HepG2 (cell line): ENCODE data around the gene SPTBN4. TPM values are rescaled to one million over a fixed set of nuclear protein-coding genes. Genes with fewer than 3 reads are reported as not detected.

ENCODE experiments used
- CHD2 ChIP-seq: IDR thresholded peaks from 2 replicates; pipeline ENCODE4 v1.6.1; 2011; ENCODE audit warnings: low read depth, low read length, improper control_type of control experiment
- ELF3 ChIP-seq: IDR thresholded peaks from 2 replicates; pipeline ENCODE4 v1.6.1; 2016; ENCODE audit warnings: missing genetic modification reagents, missing compliant biosample characterization
- HMGXB3 ChIP-seq: sonication (generic); formaldehyde crosslinking; IDR thresholded peaks from 2 replicates; pipeline ENCODE4 v1.4.0; 2020; ENCODE audit warnings: missing genetic modification reagents, borderline replicate concordance
- KDM5B ChIP-seq: sonication (generic); formaldehyde crosslinking; IDR thresholded peaks from 2 replicates; pipeline ENCODE4 v1.4.0; 2020; ENCODE audit warnings: missing genetic modification reagents, mild to moderate bottlenecking, borderline replicate concordance
- NFAT5 ChIP-seq: sonication (generic); formaldehyde crosslinking; IDR thresholded peaks from 2 replicates; pipeline ENCODE4 v1.4.0; 2020; ENCODE audit warnings: missing genetic modification reagents
- RFX1 ChIP-seq: fragments of 450-650 bp; IDR thresholded peaks from 2 replicates; pipeline ENCODE4 v1.6.1; 2017
- SP4 ChIP-seq: sonication (generic); formaldehyde crosslinking; IDR thresholded peaks from 2 replicates; pipeline ENCODE4 v1.8.1; 2023; ENCODE audit warnings: mild to moderate bottlenecking, missing genetic modification reagents
- polyA plus RNA-seq, 8 experiments: library from polyadenylated mRNA; depleted of rRNA in 3 of 8; stranded (reverse) in 7 of 8; unstranded in 1 of 8; fragments of >200 nt; fragmentation: Illumina TruSeq in 4 of 8; extraction: Trizol in 4 of 8; gene quantifications; 2 replicates each; pipeline versions ENCODE4 v1.2.1 to v1.2.3, GENCODE V29; 2011 to 2016; ENCODE audit warnings: low read depth in 4 of 8, missing spikeins in 1 of 8, mixed read lengths in 1 of 8; ENCODE audit not compliant: insufficient read depth in 1 of 8
- total RNA-seq, 5 experiments: library from RNA; depleted of rRNA; stranded (reverse); fragments of >200 nt; fragmentation: Illumina TruSeq; extraction: Trizol; gene quantifications; 2 replicates each; pipeline ENCODE4 v1.2.3, GENCODE V29; 2016; ENCODE audit warnings: low read depth in 1 of 5
- TF ChIP-seq, protein P1 (sequence below): sonication (generic); formaldehyde crosslinking; IDR thresholded peaks from 2 replicates; pipeline ENCODE4 v1.9.0; 2021; ENCODE audit warnings: mild to moderate bottlenecking, missing genetic modification reagents
- TF ChIP-seq, protein P2 (sequence below): sonication (generic); formaldehyde crosslinking; IDR thresholded peaks from 2 replicates; pipeline ENCODE4 v1.5.0; 2020; ENCODE audit warnings: mild to moderate bottlenecking, missing genetic modification reagents

SPTBN4 gene
- total and polyA plus RNA-seq, 2 of the 13 experiments (the other 11 are each of a cell fraction or from before 2014, with no cell fraction given) = 0.11 TPM

DNA sequence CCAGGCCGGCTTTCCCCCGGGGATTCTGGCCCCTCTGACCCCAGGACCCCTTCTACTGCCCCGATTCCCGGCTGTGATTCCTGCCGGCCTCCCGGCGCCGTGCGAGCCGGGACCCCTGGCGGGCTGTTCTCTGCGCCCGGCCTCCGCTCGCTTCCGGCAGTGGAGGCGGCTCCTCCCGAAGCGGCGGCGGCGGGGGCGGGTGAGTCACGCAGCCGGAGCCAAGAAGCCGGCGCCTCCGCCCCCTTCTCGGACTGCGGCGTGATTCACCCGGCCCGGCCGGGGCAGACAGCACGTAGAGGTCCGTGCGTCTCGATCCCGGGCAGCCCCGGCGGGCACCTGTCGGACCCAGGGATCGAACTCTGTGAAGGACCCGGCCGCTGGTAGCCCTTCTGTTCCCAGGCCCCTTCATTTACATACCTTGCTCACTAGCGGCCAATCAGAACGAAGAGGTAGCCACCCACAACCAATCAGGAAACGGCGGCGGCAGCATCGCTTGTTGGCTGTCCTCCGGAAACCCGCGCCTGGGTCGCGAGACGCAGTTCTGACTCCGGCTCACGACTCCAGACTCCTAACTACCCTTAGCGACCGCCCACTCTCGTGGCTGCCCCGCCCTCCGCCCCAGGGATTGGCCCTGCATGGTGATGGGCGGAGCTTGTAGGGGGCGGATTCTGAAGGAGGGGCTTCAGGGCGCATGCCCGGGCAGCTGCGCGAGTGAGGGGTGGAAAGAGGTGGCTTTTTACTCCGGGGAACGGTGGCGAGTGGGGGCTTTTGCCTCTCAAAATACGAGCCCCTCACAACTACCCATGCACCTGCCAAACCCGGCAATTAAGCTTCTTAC is 41.1 kb upstream of the SPTBN4 start, which contains the start of gene SERTAD1 (continued):
- no peak for TF ChIP-seq HMGXB3
- TF ChIP-seq RFX1 = peak; percentile 53; the same call in 1 of the 2 replicates
- TF ChIP-seq KDM5B = peak; percentile 59
- peak; percentile 54; the same call in 1 of the 2 replicates for TF ChIP-seq CHD2
- TF ChIP-seq SP4 (CRISPR knock-in tag) = peak; percentile 97
- TF ChIP-seq NFAT5 (CRISPR knock-in tag) = no peak
- peak; percentile 62; the same call in 1 of the 2 replicates for TF ChIP-seq ELF3
- TF ChIP-seq, protein P1, sequence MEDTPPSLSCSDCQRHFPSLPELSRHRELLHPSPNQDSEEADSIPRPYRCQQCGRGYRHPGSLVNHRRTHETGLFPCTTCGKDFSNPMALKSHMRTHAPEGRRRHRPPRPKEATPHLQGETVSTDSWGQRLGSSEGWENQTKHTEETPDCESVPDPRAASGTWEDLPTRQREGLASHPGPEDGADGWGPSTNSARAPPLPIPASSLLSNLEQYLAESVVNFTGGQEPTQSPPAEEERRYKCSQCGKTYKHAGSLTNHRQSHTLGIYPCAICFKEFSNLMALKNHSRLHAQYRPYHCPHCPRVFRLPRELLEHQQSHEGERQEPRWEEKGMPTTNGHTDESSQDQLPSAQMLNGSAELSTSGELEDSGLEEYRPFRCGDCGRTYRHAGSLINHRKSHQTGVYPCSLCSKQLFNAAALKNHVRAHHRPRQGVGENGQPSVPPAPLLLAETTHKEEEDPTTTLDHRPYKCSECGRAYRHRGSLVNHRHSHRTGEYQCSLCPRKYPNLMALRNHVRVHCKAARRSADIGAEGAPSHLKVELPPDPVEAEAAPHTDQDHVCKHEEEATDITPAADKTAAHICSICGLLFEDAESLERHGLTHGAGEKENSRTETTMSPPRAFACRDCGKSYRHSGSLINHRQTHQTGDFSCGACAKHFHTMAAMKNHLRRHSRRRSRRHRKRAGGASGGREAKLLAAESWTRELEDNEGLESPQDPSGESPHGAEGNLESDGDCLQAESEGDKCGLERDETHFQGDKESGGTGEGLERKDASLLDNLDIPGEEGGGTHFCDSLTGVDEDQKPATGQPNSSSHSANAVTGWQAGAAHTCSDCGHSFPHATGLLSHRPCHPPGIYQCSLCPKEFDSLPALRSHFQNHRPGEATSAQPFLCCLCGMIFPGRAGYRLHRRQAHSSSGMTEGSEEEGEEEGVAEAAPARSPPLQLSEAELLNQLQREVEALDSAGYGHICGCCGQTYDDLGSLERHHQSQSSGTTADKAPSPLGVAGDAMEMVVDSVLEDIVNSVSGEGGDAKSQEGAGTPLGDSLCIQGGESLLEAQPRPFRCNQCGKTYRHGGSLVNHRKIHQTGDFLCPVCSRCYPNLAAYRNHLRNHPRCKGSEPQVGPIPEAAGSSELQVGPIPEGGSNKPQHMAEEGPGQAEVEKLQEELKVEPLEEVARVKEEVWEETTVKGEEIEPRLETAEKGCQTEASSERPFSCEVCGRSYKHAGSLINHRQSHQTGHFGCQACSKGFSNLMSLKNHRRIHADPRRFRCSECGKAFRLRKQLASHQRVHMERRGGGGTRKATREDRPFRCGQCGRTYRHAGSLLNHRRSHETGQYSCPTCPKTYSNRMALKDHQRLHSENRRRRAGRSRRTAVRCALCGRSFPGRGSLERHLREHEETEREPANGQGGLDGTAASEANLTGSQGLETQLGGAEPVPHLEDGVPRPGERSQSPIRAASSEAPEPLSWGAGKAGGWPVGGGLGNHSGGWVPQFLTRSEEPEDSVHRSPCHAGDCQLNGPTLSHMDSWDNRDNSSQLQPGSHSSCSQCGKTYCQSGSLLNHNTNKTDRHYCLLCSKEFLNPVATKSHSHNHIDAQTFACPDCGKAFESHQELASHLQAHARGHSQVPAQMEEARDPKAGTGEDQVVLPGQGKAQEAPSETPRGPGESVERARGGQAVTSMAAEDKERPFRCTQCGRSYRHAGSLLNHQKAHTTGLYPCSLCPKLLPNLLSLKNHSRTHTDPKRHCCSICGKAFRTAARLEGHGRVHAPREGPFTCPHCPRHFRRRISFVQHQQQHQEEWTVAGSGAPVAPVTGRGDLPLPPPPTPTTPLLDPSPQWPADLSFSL (CRISPR knock-in tag) = peak; percentile 70; the same call in 1 of the 2 replicates
- TF ChIP-seq, protein P2, sequence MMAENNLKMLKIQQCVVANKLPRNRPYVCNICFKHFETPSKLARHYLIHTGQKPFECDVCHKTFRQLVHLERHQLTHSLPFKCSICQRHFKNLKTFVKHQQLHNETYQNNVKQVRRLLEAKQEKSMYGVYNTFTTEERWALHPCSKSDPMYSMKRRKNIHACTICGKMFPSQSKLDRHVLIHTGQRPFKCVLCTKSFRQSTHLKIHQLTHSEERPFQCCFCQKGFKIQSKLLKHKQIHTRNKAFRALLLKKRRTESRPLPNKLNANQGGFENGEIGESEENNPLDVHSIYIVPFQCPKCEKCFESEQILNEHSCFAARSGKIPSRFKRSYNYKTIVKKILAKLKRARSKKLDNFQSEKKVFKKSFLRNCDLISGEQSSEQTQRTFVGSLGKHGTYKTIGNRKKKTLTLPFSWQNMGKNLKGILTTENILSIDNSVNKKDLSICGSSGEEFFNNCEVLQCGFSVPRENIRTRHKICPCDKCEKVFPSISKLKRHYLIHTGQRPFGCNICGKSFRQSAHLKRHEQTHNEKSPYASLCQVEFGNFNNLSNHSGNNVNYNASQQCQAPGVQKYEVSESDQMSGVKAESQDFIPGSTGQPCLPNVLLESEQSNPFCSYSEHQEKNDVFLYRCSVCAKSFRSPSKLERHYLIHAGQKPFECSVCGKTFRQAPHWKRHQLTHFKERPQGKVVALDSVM = peak; percentile 67; the same call in 1 of the 2 replicates
